Mammary epithelial cell (primary cell): Measurements from ENCODE around the gene ZBTB33.

Source experiments
- CTCF ChIP-seq, 2 donors: IDR thresholded peaks in 1 of 2; conservative IDR thresholded peaks in 1 of 2; 2 replicates each; pipeline ENCODE4 v1.5.1; 2011 to 2012; ENCODE audit warnings: inconsistent platforms in 2 of 2, low read length in 2 of 2, mild to moderate bottlenecking in 2 of 2, control low read depth in 1 of 2, low read depth in 1 of 2; ENCODE audit not compliant: insufficient read depth in 1 of 2; ENCODE audit errors: extremely low read depth in 1 of 2
- EZH2 ChIP-seq: IDR thresholded peaks from 2 replicates; pipeline ENCODE4 v1.6.1; 2012; ENCODE audit warnings: low read length, inconsistent platforms, borderline replicate concordance

- TF ChIP-seq EZH2 (no peak), CTCF (conservative IDR thresholded peaks at IDR 0.05 in 1 of 2, IDR thresholded peaks at IDR 0.05 in 1 of 2; ENCODE audit: extremely low read depth in 1 of 2, insufficient read depth in 1 of 2, low read depth in 1 of 2, low read length in 2 of 2) (no peak)
Observed at GRCh38 chrX:120224388-120224787, 26.2 kb upstream of the ZBTB33 start.
